Measurements from ENCODE around the gene RCAN1. TPM values are rescaled to one million over a fixed set of nuclear protein-coding genes. Genes with fewer than 3 reads are reported as not detected.

Gene RCAN1
- total and polyA plus RNA-seq, 2 of the 8 experiments (the other 6 are each of a cell fraction or from before 2014, with no cell fraction given), result 1.7 to 6.4 TPM

GRCh38 chr21:34570313-34570712 is 44.6 kb downstream of the RCAN1 start:
- Histone ChIP-seq H4K5ac (ENCODE audit: insufficient read length, low read depth, low read length) (no peak overlapping the region), H3K23me2 (ENCODE audit: low read depth, low read length) (no peaks in the 10 kb centered on the region), H3K9me3 (ENCODE audit: insufficient read depth in 2 of 2, low read depth in 1 of 2, low read length in 1 of 2) (no peaks in the 10 kb centered on the region), H3K23ac (ENCODE audit: insufficient read length) (no peak overlapping the region), H3K14ac (ENCODE audit: insufficient read length) (no peak overlapping the region), H3K4me1 (replicated peaks in 1 of 4; ENCODE audit: control insufficient read depth in 3 of 4, insufficient read depth in 4 of 4, low read length in 3 of 4) (no peaks in the 10 kb centered on the region), H3K18ac (ENCODE audit: extremely low read depth, low read length) (no peak overlapping the region), H2BK12ac (ENCODE audit: low read depth, low read length) (no peak overlapping the region), H3K9ac (replicated peaks in 1 of 4; ENCODE audit: extremely low read depth in 1 of 4, low read depth in 3 of 4, low read length in 3 of 4) (no peak overlapping the region), H3K27me3 (replicated peaks in 1 of 4; ENCODE audit: control insufficient read depth in 3 of 4, extremely low read depth in 1 of 4, insufficient read depth in 3 of 4, low read length in 3 of 4) (no peaks in the 10 kb centered on the region; a peak in 1 of 7 replicates), H4K8ac (ENCODE audit: extremely low read depth, insufficient read depth, low read length) (no peak overlapping the region), H4K20me1 (replicated peaks in 1 of 2; ENCODE audit: control insufficient read depth in 1 of 2, insufficient read depth in 2 of 2, low read length in 2 of 2) (no peaks in the 10 kb centered on the region), H2AK5ac (ENCODE audit: low read depth, low read length) (no peak overlapping the region), H3K4me3 (ENCODE audit: extremely low read depth in 1 of 4, insufficient read depth in 2 of 4, low read depth in 3 of 4, low read length in 4 of 4) (no peak overlapping the region), H3K36me3 (ENCODE audit: control insufficient read depth in 2 of 4, insufficient read depth in 4 of 4, low read length in 3 of 4) (no peaks in the 10 kb centered on the region), H2BK20ac (ENCODE audit: low read length) (no peak overlapping the region), H3K79me2 (ENCODE audit: control insufficient read depth in 1 of 2, insufficient read depth in 2 of 2, low read length in 2 of 2) (no peaks in the 10 kb centered on the region), H3K27ac (ENCODE audit: low read depth, low read length) (no peak overlapping the region), H4K91ac (replicated peaks; ENCODE audit: insufficient read length, low read length) (no peak overlapping the region), H3K79me1 (ENCODE audit: low read depth, low read length) (no peaks in the 10 kb centered on the region), H3K56ac (replicated peaks; ENCODE audit: insufficient read length, low read depth, low read length) (no peak overlapping the region), H2AFZ (ENCODE audit: low read length) (no peak overlapping the region), H3K4me2 (ENCODE audit: insufficient read depth in 1 of 2, low read depth in 2 of 2, low read length in 2 of 2) (no peak overlapping the region), H2BK5ac (ENCODE audit: low read depth, low read length) (no peak overlapping the region), H3K4ac (replicated peaks; ENCODE audit: insufficient read length, low read depth, low read length) (no peak overlapping the region), H2BK15ac (ENCODE audit: low read length) (no peak overlapping the region), H2BK120ac (replicated peaks; ENCODE audit: low read depth, low read length) (no peak overlapping the region)
- DNase-seq (ENCODE audit: low read depth in 1 of 2, low spot score in 2 of 2) (no peak), FAIRE-seq (no peak)
- no peak for TF ChIP-seq POU5F1 (IDR thresholded peaks at IDR 0.05; ENCODE audit: low read depth, low read length)
- no peak for TF ChIP-seq USF2 (IDR thresholded peaks at IDR 0.05; ENCODE audit: low read length)
- no peak for TF ChIP-seq TCF12 (IDR thresholded peaks at IDR 0.05; ENCODE audit: low read depth, low read length)
- no peak for TF ChIP-seq SP4 (IDR thresholded peaks at IDR 0.05; ENCODE audit: low read length)
- no peak for TF ChIP-seq JUN (IDR thresholded peaks at IDR 0.05; ENCODE audit: low read depth, low read length)
- ChIA-PET POLR2A (ENCODE audit: partially characterized antibody) (no interaction called here), CTCF (ENCODE audit: partially characterized antibody) (no interaction called here)
- 93% methylated on average over 3 of the region's 3 CpGs; no CpG with 5 or more reads in 1 of the 2 experiments for WGBS, 2 experiments (ENCODE audit: extremely low coverage in 1 of 2, insufficient coverage in 1 of 2, insufficient read length in 1 of 2, insufficient replicate concordance in 2 of 2, low coverage in 1 of 2, low lambda C conversion rate in 2 of 2, missing lambda C conversion rate in 1 of 2)
